GM10266 (cell line): ENCODE measurements around the gene DHX34.

Experiments used
- DNase-seq: peaks from one replicate; pipeline ENCODE4 v3.0.0; 2012; ENCODE audit errors: extremely low spot score
- TF ChIP-seq, protein P1 (sequence below): IDR thresholded peaks from 2 replicates; pipeline ENCODE4 v1.5.1; 2012; ENCODE audit warnings: mild to moderate bottlenecking, low read depth; ENCODE audit not compliant: control insufficient read depth, insufficient read depth; ENCODE audit errors: missing control alignments

DHX34 gene

DNA sequence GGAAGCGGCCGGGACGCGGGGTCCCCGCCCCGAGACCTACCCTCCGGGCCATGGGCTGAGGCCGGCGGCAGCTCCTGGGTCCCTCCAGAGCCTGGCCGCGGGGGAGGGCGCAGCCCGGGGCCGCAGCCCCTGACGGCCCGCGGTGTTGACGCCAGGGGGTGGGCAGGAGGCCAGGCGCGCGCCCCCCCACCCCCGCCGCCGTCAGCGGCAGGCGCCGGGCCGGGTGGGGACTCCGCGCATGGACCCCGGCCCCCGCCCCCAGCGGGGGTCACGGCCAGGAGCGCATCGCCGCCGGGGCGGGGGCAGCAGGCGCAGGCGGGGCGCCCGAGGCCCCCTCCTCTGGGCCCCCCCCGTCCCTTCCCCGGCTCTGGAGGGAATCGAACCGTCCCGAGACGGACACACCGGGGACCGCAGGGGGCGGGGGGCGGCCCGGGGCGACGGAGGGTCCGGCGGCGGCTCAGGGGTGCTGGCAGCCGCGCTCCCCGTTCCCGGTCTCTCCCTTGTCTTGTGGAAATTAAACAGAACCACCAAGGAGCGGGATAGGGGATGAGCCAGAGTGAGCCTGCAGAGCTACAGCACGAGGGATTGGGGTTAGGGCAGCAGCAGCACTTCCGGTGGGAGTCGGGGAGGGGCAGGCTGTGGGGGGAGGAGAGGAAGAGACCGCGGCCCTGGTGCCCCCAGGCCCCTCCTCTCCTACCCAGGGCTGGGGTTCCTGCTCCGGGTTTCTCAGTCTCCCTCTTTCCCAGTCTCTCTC is 70.1 kb downstream of the DHX34 start, which contains the start of gene MEIS3:
Gene MEIS3 (minus strand): TSS at position 498 of the 754 bp plus-strand sequence. CDS start 446 bp downstream, at position 52.
- no peak for DNase-seq
- TF ChIP-seq, protein P1, sequence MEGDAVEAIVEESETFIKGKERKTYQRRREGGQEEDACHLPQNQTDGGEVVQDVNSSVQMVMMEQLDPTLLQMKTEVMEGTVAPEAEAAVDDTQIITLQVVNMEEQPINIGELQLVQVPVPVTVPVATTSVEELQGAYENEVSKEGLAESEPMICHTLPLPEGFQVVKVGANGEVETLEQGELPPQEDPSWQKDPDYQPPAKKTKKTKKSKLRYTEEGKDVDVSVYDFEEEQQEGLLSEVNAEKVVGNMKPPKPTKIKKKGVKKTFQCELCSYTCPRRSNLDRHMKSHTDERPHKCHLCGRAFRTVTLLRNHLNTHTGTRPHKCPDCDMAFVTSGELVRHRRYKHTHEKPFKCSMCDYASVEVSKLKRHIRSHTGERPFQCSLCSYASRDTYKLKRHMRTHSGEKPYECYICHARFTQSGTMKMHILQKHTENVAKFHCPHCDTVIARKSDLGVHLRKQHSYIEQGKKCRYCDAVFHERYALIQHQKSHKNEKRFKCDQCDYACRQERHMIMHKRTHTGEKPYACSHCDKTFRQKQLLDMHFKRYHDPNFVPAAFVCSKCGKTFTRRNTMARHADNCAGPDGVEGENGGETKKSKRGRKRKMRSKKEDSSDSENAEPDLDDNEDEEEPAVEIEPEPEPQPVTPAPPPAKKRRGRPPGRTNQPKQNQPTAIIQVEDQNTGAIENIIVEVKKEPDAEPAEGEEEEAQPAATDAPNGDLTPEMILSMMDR: no peak

DNA sequence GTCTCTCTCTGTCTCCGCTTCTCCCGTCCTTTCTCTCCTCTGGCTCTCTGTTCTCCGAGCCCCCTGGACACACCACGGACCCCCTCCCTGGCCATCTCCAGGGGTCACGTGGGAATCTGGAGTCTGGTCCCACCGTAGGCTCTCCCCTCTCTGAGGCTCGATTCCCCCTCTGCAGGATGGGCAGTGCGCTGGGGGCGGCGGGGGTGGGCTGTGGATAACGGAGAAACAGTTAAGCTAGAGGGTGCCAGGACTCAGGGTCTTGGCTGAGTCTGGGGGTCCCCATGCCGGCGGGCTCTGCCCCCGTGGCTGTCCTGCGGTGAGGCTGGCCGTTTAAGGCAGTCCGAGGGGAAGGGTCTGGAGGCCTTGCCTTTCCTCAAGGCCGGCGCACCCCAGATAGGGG is 70.7 kb downstream of the DHX34 start:
- TF ChIP-seq, protein P1: no peak
- DNase-seq: no peak

DNA sequence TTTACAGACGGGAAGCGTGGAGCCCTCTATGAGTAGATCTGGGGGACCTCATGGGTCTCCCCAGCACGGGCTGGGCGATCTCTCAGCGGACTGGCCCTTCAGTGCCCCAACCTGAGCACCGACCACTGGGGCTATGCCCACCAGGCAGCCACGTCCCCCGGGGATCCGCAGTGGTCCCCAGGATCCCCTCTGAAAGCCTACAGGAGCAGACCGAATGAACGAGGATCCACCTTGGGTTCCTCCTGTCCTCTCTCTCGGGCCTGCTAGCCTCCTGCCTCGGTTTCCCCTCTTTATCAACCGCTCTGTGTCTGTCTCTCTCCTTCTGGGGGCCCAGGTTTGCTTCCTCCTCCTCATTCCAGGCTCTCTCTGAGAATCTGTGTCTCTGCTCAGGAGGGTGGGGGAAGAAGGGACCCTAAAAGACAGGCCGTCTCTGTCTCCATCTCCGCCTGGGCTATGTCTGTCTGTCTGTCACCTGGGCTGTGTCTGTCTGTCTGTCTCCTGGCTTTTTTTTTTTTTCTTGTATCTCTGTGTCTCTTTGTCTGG is 72.2 kb downstream of the DHX34 start:
- no peak for DNase-seq
- TF ChIP-seq, protein P1: no peak

DNA sequence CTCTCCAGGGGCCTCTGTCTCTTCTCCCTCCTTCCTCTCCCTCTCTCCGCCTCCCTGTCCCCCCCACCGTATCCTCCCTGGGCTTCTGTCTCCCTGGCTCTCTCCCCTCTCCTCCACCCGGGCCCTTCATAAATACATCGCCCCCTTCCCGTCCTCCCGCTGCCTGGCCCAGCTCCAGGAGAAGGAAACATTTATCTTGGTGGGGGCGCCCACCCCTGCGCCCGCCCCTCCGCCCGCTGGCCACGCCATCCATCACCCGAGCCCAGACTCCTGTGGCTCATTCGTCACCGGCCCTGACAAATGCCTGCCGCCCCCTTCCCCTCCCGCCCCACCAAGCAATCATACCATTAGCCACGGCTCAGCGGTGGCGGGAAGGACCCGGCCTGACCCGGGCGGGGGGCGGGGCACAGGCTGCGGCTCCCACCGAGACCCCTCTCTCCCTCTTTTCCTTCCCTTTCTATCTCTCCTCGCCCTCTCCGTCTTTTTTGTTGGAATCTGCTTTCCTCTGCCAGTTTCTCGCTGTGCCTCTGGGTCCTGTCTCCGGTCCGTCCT is 72.8 kb downstream of the DHX34 start:
- DNase-seq: no peak
- TF ChIP-seq, protein P1: no peak

DNA sequence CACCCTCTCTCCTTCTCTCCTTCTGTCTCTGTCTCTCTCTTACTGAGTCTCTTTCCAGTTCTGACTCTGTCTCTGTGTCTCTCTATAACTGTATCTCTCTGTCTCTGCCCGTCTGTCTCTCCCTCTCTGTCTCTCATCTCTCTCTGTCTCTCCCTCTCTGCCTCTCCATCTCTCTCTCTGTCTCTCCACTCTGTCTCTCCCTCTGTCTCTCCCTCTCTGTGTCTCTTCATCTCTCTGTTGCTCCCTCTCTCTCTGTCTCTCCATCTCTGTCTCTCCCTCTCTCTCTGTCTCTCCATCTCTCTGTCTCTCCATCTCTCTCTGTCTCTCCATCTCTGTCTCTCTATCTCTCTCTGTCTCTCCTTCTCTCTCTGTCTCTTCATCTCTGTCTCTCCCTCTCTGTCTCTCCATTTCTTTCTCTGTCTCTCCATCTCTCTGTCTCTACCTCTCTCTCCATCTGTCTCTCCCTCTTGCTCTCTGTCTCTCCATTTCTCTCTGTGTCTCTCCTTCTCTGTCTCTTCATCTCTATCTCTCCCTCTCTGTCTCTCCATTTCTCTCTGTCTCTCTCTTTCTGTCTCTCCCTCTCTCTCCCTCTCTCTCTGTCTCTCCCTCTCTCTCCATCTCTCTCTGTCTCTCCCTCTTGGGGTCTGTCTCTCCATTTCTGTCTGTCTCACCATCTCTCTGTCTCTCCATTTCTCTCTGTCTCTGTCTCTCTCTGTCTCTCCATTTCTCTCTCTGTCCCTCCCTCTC is 73.5 kb downstream of the DHX34 start:
- TF ChIP-seq, protein P1: no peak
- DNase-seq: no peak

DNA sequence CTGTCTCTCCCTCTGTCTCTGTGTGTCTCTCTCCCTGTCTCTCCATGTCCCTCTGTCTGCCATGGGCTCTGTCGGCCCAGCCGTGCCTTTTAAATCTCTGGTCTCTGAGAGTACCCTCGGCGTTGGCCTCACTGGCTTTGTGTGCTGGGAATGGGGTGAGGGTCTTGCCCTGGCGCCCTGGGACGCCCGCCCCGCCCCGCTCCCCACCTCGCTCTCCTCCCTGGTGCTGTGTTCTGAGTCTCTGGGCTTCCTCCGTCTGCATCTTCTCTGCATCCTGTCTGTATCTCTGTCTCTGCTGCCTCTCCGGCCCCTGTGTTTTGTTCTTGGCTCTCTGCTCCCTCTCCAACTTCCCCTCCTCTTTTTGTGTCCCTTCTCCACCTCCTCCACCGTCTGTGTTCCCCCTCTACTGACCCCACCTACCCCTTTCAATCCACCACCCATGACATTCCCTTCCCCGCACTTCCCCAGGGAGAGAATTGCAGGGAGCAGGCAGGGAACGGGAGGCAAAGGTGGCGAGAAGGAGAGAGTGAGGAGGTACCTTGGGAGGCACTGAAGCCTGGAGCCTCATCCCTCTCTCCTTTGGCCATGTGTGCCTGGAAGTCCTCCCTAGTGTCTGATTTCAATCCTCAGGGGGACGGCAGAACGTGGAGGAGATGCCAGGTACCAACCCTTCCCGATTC is 74.2 kb downstream of the DHX34 start:
- no peak for DNase-seq
- TF ChIP-seq, protein P1: no peak
